ENCODE data around the gene SMARCAD1.
"Not testable (repeated sequence)": the region's sequence is repeated elsewhere in the genome, so short reads cannot be mapped to it uniquely, and the experiment has no call there.

The SMARCAD1 gene

GRCh38 chr4:94228493-94229216, 21.0 kb downstream of the SMARCAD1 start:
- no peak for DNase-seq

GRCh38 chr4:94232519-94232918, 24.9 kb downstream of the SMARCAD1 start:
- no peak for DNase-seq

GRCh38 chr4:94235825-94236224, 28.2 kb downstream of the SMARCAD1 start:
- DNase-seq: no peak

GRCh38 chr4:94237271-94237670, 29.6 kb downstream of the SMARCAD1 start:
- DNase-seq: no peak

GRCh38 chr4:94238160-94238559, 30.5 kb downstream of the SMARCAD1 start:
- DNase-seq: no peak

GRCh38 chr4:94240384-94240783, 32.7 kb downstream of the SMARCAD1 start:
- DNase-seq: no peak

GRCh38 chr4:94244087-94244828, 36.6 kb downstream of the SMARCAD1 start:
- DNase-seq: no peak

- DNase-seq: no peak
Observed at GRCh38 chr4:94244829-94245185, 37.1 kb downstream of the SMARCAD1 start.

GRCh38 chr4:94251094-94251493, 43.4 kb downstream of the SMARCAD1 start:
- DNase-seq: no peak

GRCh38 chr4:94253036-94253435, 45.4 kb downstream of the SMARCAD1 start:
- no peak for DNase-seq

GRCh38 chr4:94256144-94256783, 48.6 kb downstream of the SMARCAD1 start:
- no peak for DNase-seq

GRCh38 chr4:94256828-94257227, 49.2 kb downstream of the SMARCAD1 start:
- no peak for DNase-seq

GRCh38 chr4:94262163-94263016, 54.7 kb downstream of the SMARCAD1 start:
- no peak for DNase-seq

- no peak for DNase-seq
Observed at GRCh38 chr4:94267037-94267436, 59.4 kb downstream of the SMARCAD1 start.

- no peak for DNase-seq
Observed at GRCh38 chr4:94271248-94271647, 63.6 kb downstream of the SMARCAD1 start.

- no peak for DNase-seq
Observed at GRCh38 chr4:94274912-94275311, 67.2 kb downstream of the SMARCAD1 start.

GRCh38 chr4:94276204-94276603, 68.5 kb downstream of the SMARCAD1 start:
- DNase-seq: no peak

- DNase-seq: no peak
Observed at GRCh38 chr4:94277534-94277933, 69.9 kb downstream of the SMARCAD1 start.

- no peak for DNase-seq
Observed at GRCh38 chr4:94278781-94279180, 71.1 kb downstream of the SMARCAD1 start.

GRCh38 chr4:94284889-94285288, 77.2 kb downstream of the SMARCAD1 start:
- no peak for DNase-seq

- no peak for DNase-seq
Observed at GRCh38 chr4:94285666-94286065, 78.0 kb downstream of the SMARCAD1 start.

- no peak for DNase-seq
Observed at GRCh38 chr4:94290245-94290644, 82.6 kb downstream of the SMARCAD1 start.

- DNase-seq: not testable (repeated sequence)
Observed at GRCh38 chr4:94293981-94294380, 86.3 kb downstream of the SMARCAD1 start.

Data from stimulated activated CD4-positive, alpha-beta T cell treated with anti-CD3 and anti-CD28 coated beads, Interleukin-1b, Interleukin-23, amount 100 ng/mL, for 48 hours (primary cell).